Measurements from ENCODE around the gene BDH1.

BDH1 gene

GRCh38 chr3:197564097-197564843, 8.5 kb upstream of the BDH1 start:
- Histone ChIP-seq H3K4me3 (ENCODE audit: low read length) (no peak overlapping the region), H3K4me1 (ENCODE audit: control insufficient read depth, insufficient read depth, low read length) (no peaks in the 10 kb centered on the region), H3K27ac (ENCODE audit: low read length) (no peak overlapping the region), H3K36me3 (ENCODE audit: control insufficient read depth, insufficient read depth, low read length) (no peaks in the 10 kb centered on the region), H3K9me3 (ENCODE audit: control insufficient read depth, insufficient read depth, low read length) (no peaks in the 10 kb centered on the region; the same call in 1 of the 2 replicates), H3K27me3 (ENCODE audit: control insufficient read depth, insufficient read depth, low read length) (no peaks in the 10 kb centered on the region)
- no peak for DNase-seq (ENCODE audit: low read depth, low spot score)
- no CpG with 5 or more reads among the region's 1 CpG for WGBS (ENCODE audit: insufficient coverage, insufficient read length)

GRCh38 chr3:197562398-197563251, 6.9 kb upstream of the BDH1 start:
- WGBS (ENCODE audit: insufficient coverage, insufficient read length): no CpG with 5 or more reads among the region's 6 CpGs
- Histone ChIP-seq H3K9me3 (ENCODE audit: control insufficient read depth, insufficient read depth, low read length) (no peaks in the 10 kb centered on the region; the same call in 1 of the 2 replicates), H3K4me1 (ENCODE audit: control insufficient read depth, insufficient read depth, low read length) (peaks cover 1% of the 10 kb centered on the region; the same call in 1 of the 2 replicates), H3K27me3 (ENCODE audit: control insufficient read depth, insufficient read depth, low read length) (no peaks in the 10 kb centered on the region), H3K4me3 (ENCODE audit: low read length) (no peak overlapping the region), H3K27ac (ENCODE audit: low read length) (no peak overlapping the region), H3K36me3 (ENCODE audit: control insufficient read depth, insufficient read depth, low read length) (no peaks in the 10 kb centered on the region)
- DNase-seq (ENCODE audit: low read depth, low spot score): no peak

- Histone ChIP-seq H3K4me3 (ENCODE audit: low read length) (no peak overlapping the region), H3K27ac (ENCODE audit: low read length) (no peak overlapping the region), H3K9me3 (ENCODE audit: control insufficient read depth, insufficient read depth, low read length) (no peaks in the 10 kb centered on the region; the same call in 1 of the 2 replicates), H3K4me1 (ENCODE audit: control insufficient read depth, insufficient read depth, low read length) (peaks cover 1% of the 10 kb centered on the region; the same call in 1 of the 2 replicates), H3K27me3 (ENCODE audit: control insufficient read depth, insufficient read depth, low read length) (no peaks in the 10 kb centered on the region), H3K36me3 (ENCODE audit: control insufficient read depth, insufficient read depth, low read length) (no peaks in the 10 kb centered on the region)
- DNase-seq (ENCODE audit: low read depth, low spot score): no peak
- WGBS (ENCODE audit: insufficient coverage, insufficient read length): no CpG with 5 or more reads among the region's 5 CpGs
Observed at GRCh38 chr3:197561926-197562325, 6.2 kb upstream of the BDH1 start.

GRCh38 chr3:197559651-197560050, 3.9 kb upstream of the BDH1 start:
- H3K4me1 ChIP-seq (ENCODE audit: control insufficient read depth, insufficient read depth, low read length): peaks cover 1% of the 10 kb centered on the region; the same call in 1 of the 2 replicates
- H3K27me3 ChIP-seq (ENCODE audit: control insufficient read depth, insufficient read depth, low read length): no peaks in the 10 kb centered on the region
- no peaks in the 10 kb centered on the region; the same call in 1 of the 2 replicates for H3K9me3 ChIP-seq (ENCODE audit: control insufficient read depth, insufficient read depth, low read length)
- H3K4me3 ChIP-seq (ENCODE audit: low read length): no peak overlapping the region
- no peak for DNase-seq (ENCODE audit: low read depth, low spot score)
- no peaks in the 10 kb centered on the region for H3K36me3 ChIP-seq (ENCODE audit: control insufficient read depth, insufficient read depth, low read length)
- no peak overlapping the region for H3K27ac ChIP-seq (ENCODE audit: low read length)
- WGBS (ENCODE audit: insufficient coverage, insufficient read length): no CpG with 5 or more reads among the region's 3 CpGs

- Histone ChIP-seq H3K36me3 (ENCODE audit: control insufficient read depth, insufficient read depth, low read length) (no peaks in the 10 kb centered on the region), H3K4me1 (ENCODE audit: control insufficient read depth, insufficient read depth, low read length) (peaks cover 6% of the 10 kb centered on the region), H3K4me3 (ENCODE audit: low read length) (peak overlapping the region; percentile 55; the same call in 1 of the 2 replicates), H3K27me3 (ENCODE audit: control insufficient read depth, insufficient read depth, low read length) (no peaks in the 10 kb centered on the region), H3K9me3 (ENCODE audit: control insufficient read depth, insufficient read depth, low read length) (no peaks in the 10 kb centered on the region), H3K27ac (ENCODE audit: low read length) (no peak overlapping the region)
- WGBS (ENCODE audit: insufficient coverage, insufficient read length): no CpG with 5 or more reads among the region's 60 CpGs
- peak; percentile 91 for DNase-seq (ENCODE audit: low read depth, low spot score)
Observed at GRCh38 chr3:197554562-197555280, 1.0 kb downstream of the BDH1 start.

- Histone ChIP-seq H3K27ac (ENCODE audit: low read length) (no peak overlapping the region), H3K36me3 (ENCODE audit: control insufficient read depth, insufficient read depth, low read length) (no peaks in the 10 kb centered on the region), H3K27me3 (ENCODE audit: control insufficient read depth, insufficient read depth, low read length) (no peaks in the 10 kb centered on the region), H3K4me3 (ENCODE audit: low read length) (peak overlapping the region; percentile 18; the same call in 1 of the 2 replicates), H3K9me3 (ENCODE audit: control insufficient read depth, insufficient read depth, low read length) (no peaks in the 10 kb centered on the region), H3K4me1 (ENCODE audit: control insufficient read depth, insufficient read depth, low read length) (peaks cover 7% of the 10 kb centered on the region)
- no CpG with 5 or more reads among the region's 10 CpGs for WGBS (ENCODE audit: insufficient coverage, insufficient read length)
- DNase-seq (ENCODE audit: low read depth, low spot score): no peak
Observed at GRCh38 chr3:197554196-197554561, 1.6 kb downstream of the BDH1 start.

- no peak for DNase-seq (ENCODE audit: low read depth, low spot score)
- Histone ChIP-seq H3K9me3 (ENCODE audit: control insufficient read depth, insufficient read depth, low read length) (no peaks in the 10 kb centered on the region), H3K36me3 (ENCODE audit: control insufficient read depth, insufficient read depth, low read length) (no peaks in the 10 kb centered on the region), H3K4me1 (ENCODE audit: control insufficient read depth, insufficient read depth, low read length) (peaks cover 5% of the 10 kb centered on the region), H3K4me3 (ENCODE audit: low read length) (no peak overlapping the region), H3K27ac (ENCODE audit: low read length) (no peak overlapping the region), H3K27me3 (ENCODE audit: control insufficient read depth, insufficient read depth, low read length) (no peaks in the 10 kb centered on the region)
- no CpG with 5 or more reads among the region's 6 CpGs for WGBS (ENCODE audit: insufficient coverage, insufficient read length)
Observed at GRCh38 chr3:197552198-197552597, 3.6 kb downstream of the BDH1 start.

GRCh38 chr3:197550489-197550888, 5.3 kb downstream of the BDH1 start:
- WGBS (ENCODE audit: insufficient coverage, insufficient read length): no CpG with 5 or more reads among the region's 9 CpGs
- no peaks in the 10 kb centered on the region for H3K36me3 ChIP-seq (ENCODE audit: control insufficient read depth, insufficient read depth, low read length)
- H3K4me1 ChIP-seq (ENCODE audit: control insufficient read depth, insufficient read depth, low read length): peaks cover 5% of the 10 kb centered on the region
- H3K27ac ChIP-seq (ENCODE audit: low read length): no peak overlapping the region
- H3K4me3 ChIP-seq (ENCODE audit: low read length): no peak overlapping the region
- no peaks in the 10 kb centered on the region for H3K9me3 ChIP-seq (ENCODE audit: control insufficient read depth, insufficient read depth, low read length)
- no peak for DNase-seq (ENCODE audit: low read depth, low spot score)
- no peaks in the 10 kb centered on the region for H3K27me3 ChIP-seq (ENCODE audit: control insufficient read depth, insufficient read depth, low read length)

GRCh38 chr3:197549261-197549885, 6.4 kb downstream of the BDH1 start:
- H3K4me3 ChIP-seq (ENCODE audit: low read length): no peak overlapping the region
- H3K9me3 ChIP-seq (ENCODE audit: control insufficient read depth, insufficient read depth, low read length): no peaks in the 10 kb centered on the region
- no CpG with 5 or more reads among the region's 6 CpGs for whole genome bisulfite sequencing (ENCODE audit: insufficient coverage, insufficient read length)
- H3K27me3 ChIP-seq (ENCODE audit: control insufficient read depth, insufficient read depth, low read length): no peaks in the 10 kb centered on the region
- no peak overlapping the region for H3K27ac ChIP-seq (ENCODE audit: low read length)
- no peaks in the 10 kb centered on the region for H3K36me3 ChIP-seq (ENCODE audit: control insufficient read depth, insufficient read depth, low read length)
- peaks cover 5% of the 10 kb centered on the region for H3K4me1 ChIP-seq (ENCODE audit: control insufficient read depth, insufficient read depth, low read length)
- DNase-seq (ENCODE audit: low read depth, low spot score): no peak

Measured in iPS DF 6.9 (cell line).